ENCODE results near the gene DYNLT3.
A peak's percentile ranks its signal among the peaks of the same experiment; 100 is the strongest.

Gene DYNLT3

GRCh38 chrX:37809970-37810369 lies 37.4 kb downstream of the DYNLT3 start:
- TF ChIP-seq SPI1 (IDR thresholded peaks at IDR 0.05; ENCODE audit: low read depth, low read length): no peak
- no peak for TF ChIP-seq POLR2A (IDR thresholded peaks at IDR 0.05; ENCODE audit: low read depth, low read length)
- TF ChIP-seq POLR2AphosphoS5 (IDR thresholded peaks at IDR 0.05; ENCODE audit: low read depth, low read length): no peak
- no peak for TF ChIP-seq TAF1 (IDR thresholded peaks at IDR 0.05; ENCODE audit: low read depth, low read length)
- TF ChIP-seq POU2F2 (IDR thresholded peaks at IDR 0.05; ENCODE audit: low read depth, low read length): no peak
- TF ChIP-seq PAX5 (IDR thresholded peaks at IDR 0.05; ENCODE audit: insufficient read depth, low read length, severe bottlenecking): no peak
- DNase-seq (ENCODE audit: insufficient read length, low spot score) (no peak), FAIRE-seq (no peak)

- FAIRE-seq: no peak
- TF ChIP-seq POLR2A (IDR thresholded peaks at IDR 0.05; ENCODE audit: low read depth, low read length) (no peak), TAF1 (IDR thresholded peaks at IDR 0.05; ENCODE audit: low read depth, low read length) (no peak), SPI1 (IDR thresholded peaks at IDR 0.05; ENCODE audit: low read depth, low read length) (no peak), POU2F2 (IDR thresholded peaks at IDR 0.05; ENCODE audit: low read depth, low read length) (no peak), PAX5 (IDR thresholded peaks at IDR 0.05; ENCODE audit: insufficient read depth, low read length, severe bottlenecking) (no peak), POLR2AphosphoS5 (IDR thresholded peaks at IDR 0.05; ENCODE audit: low read depth, low read length) (no peak)
- no peak for DNase-seq (ENCODE audit: insufficient read length, low spot score)
Measured at GRCh38 chrX:37803057-37803456, 44.3 kb downstream of the DYNLT3 start.

- FAIRE-seq (no peak), DNase-seq (ENCODE audit: insufficient read length, low spot score) (no peak)
- TF ChIP-seq TAF1 (IDR thresholded peaks at IDR 0.05; ENCODE audit: low read depth, low read length) (no peak), PAX5 (IDR thresholded peaks at IDR 0.05; ENCODE audit: insufficient read depth, low read length, severe bottlenecking) (no peak), POLR2AphosphoS5 (IDR thresholded peaks at IDR 0.05; ENCODE audit: low read depth, low read length) (no peak), POLR2A (IDR thresholded peaks at IDR 0.05; ENCODE audit: low read depth, low read length) (no peak), POU2F2 (IDR thresholded peaks at IDR 0.05; ENCODE audit: low read depth, low read length) (no peak), SPI1 (IDR thresholded peaks at IDR 0.05; ENCODE audit: low read depth, low read length) (no peak)
Measured at GRCh38 chrX:37802028-37802427, 45.3 kb downstream of the DYNLT3 start.

- TF ChIP-seq POLR2AphosphoS5 (IDR thresholded peaks at IDR 0.05; ENCODE audit: low read depth, low read length): no peak
- no peak for TF ChIP-seq TAF1 (IDR thresholded peaks at IDR 0.05; ENCODE audit: low read depth, low read length)
- TF ChIP-seq SPI1 (IDR thresholded peaks at IDR 0.05; ENCODE audit: low read depth, low read length): no peak
- no peak for TF ChIP-seq POLR2A (IDR thresholded peaks at IDR 0.05; ENCODE audit: low read depth, low read length)
- no peak for TF ChIP-seq PAX5 (IDR thresholded peaks at IDR 0.05; ENCODE audit: insufficient read depth, low read length, severe bottlenecking)
- no peak for TF ChIP-seq POU2F2 (IDR thresholded peaks at IDR 0.05; ENCODE audit: low read depth, low read length)
- no peak for DNase-seq (ENCODE audit: insufficient read length, low spot score)
- FAIRE-seq: no peak
Measured at GRCh38 chrX:37800717-37801116, 46.7 kb downstream of the DYNLT3 start.

GRCh38 chrX:37799936-37800335 lies 47.4 kb downstream of the DYNLT3 start:
- DNase-seq (ENCODE audit: insufficient read length, low spot score) (no peak), FAIRE-seq (no peak)
- TF ChIP-seq SPI1 (IDR thresholded peaks at IDR 0.05; ENCODE audit: low read depth, low read length): no peak

- peak; percentile 80 for FAIRE-seq
- TF ChIP-seq POLR2AphosphoS5 (IDR thresholded peaks at IDR 0.05; ENCODE audit: low read depth, low read length) (no peak), PAX5 (IDR thresholded peaks at IDR 0.05; ENCODE audit: insufficient read depth, low read length, severe bottlenecking) (no peak), POU2F2 (IDR thresholded peaks at IDR 0.05; ENCODE audit: low read depth, low read length) (no peak), TAF1 (IDR thresholded peaks at IDR 0.05; ENCODE audit: low read depth, low read length) (no peak), POLR2A (IDR thresholded peaks at IDR 0.05; ENCODE audit: low read depth, low read length) (no peak), SPI1 (IDR thresholded peaks at IDR 0.05; ENCODE audit: low read depth, low read length) (no peak)
- no peak for DNase-seq (ENCODE audit: insufficient read length, low spot score)
Measured at GRCh38 chrX:37796805-37797204, 50.6 kb downstream of the DYNLT3 start.

GRCh38 chrX:37796310-37796709 lies 51.1 kb downstream of the DYNLT3 start:
- DNase-seq (ENCODE audit: insufficient read length, low spot score) (no peak), FAIRE-seq (no peak)
- TF ChIP-seq POU2F2 (IDR thresholded peaks at IDR 0.05; ENCODE audit: low read depth, low read length): no peak
- TF ChIP-seq SPI1 (IDR thresholded peaks at IDR 0.05; ENCODE audit: low read depth, low read length): no peak
- no peak for TF ChIP-seq TAF1 (IDR thresholded peaks at IDR 0.05; ENCODE audit: low read depth, low read length)
- no peak for TF ChIP-seq POLR2A (IDR thresholded peaks at IDR 0.05; ENCODE audit: low read depth, low read length)
- TF ChIP-seq POLR2AphosphoS5 (IDR thresholded peaks at IDR 0.05; ENCODE audit: low read depth, low read length): no peak
- TF ChIP-seq PAX5 (IDR thresholded peaks at IDR 0.05; ENCODE audit: insufficient read depth, low read length, severe bottlenecking): no peak

All from GM12891 (cell line).